H1 (cell line): Measurements from ENCODE around the gene CFAP65. TPM values are rescaled to one million over a fixed set of nuclear protein-coding genes. Genes with fewer than 3 reads are reported as not detected.

ENCODE experiments used
- ASH2L ChIP-seq: fragments of 200-600, 300-600 bp; sonication (generic); IDR thresholded peaks from one replicate; pipeline ENCODE4 v1.7.1; 2017; ENCODE audit warnings: low read length
- ATF2 ChIP-seq: IDR thresholded peaks from 2 replicates; pipeline ENCODE4 v1.6.1; 2012; ENCODE audit warnings: low read length, inconsistent platforms
- CBX5 ChIP-seq: fragments of 300-800, 300-1000 bp; sonication (generic); IDR thresholded peaks from 2 replicates; pipeline ENCODE4 v1.7.1; 2016; ENCODE audit warnings: antibody characterized with exemption, low read length, low read depth
- CREB1 ChIP-seq: IDR thresholded peaks from 2 replicates; pipeline ENCODE4 v1.6.1; 2012; ENCODE audit warnings: inconsistent platforms
- CTBP2 ChIP-seq: IDR thresholded peaks from 2 replicates; pipeline ENCODE4 v1.7.0; 2011; ENCODE audit warnings: borderline replicate concordance, mild to moderate bottlenecking, moderate library complexity, mixed read lengths, low read length; ENCODE audit not compliant: insufficient read depth, insufficient read length
- CTCF ChIP-seq, 3 experiments: IDR thresholded peaks; 1 replicate in 2 of 3; 2 replicates in 1 of 3; pipeline versions ENCODE4 v1.5.1 to v1.6.1; 2011; ENCODE audit warnings: low read length in 3 of 3, mild to moderate bottlenecking in 3 of 3, inconsistent platforms in 2 of 3, low read depth in 1 of 3, moderate library complexity in 1 of 3; ENCODE audit not compliant: insufficient read depth in 1 of 3; ENCODE audit errors: control extremely low read depth in 1 of 3
- KDM5A ChIP-seq: fragments of 200-600 bp; IDR thresholded peaks from 2 replicates; pipeline ENCODE4 v1.7.1; 2012; ENCODE audit warnings: mild to moderate bottlenecking, low read length, inconsistent platforms, mixed read lengths
- MAX ChIP-seq: IDR thresholded peaks from 2 replicates; pipeline ENCODE4 v1.6.1; 2012; ENCODE audit warnings: inconsistent platforms
- POU5F1 ChIP-seq: IDR thresholded peaks from 2 replicates; pipeline ENCODE4 v1.6.1; 2011; ENCODE audit warnings: low read depth, mild to moderate bottlenecking, low read length, moderate library complexity
- SIX5 ChIP-seq: IDR thresholded peaks from 2 replicates; pipeline ENCODE4 v1.6.1; 2011; ENCODE audit warnings: mild to moderate bottlenecking, low read depth, low read length
- SP4 ChIP-seq: IDR thresholded peaks from 2 replicates; pipeline ENCODE4 v1.6.1; 2012; ENCODE audit warnings: low read length, inconsistent platforms
- SUZ12 ChIP-seq: fragments of 200-600 bp; sonication (generic); IDR thresholded peaks from 2 replicates; pipeline ENCODE4 v1.6.1; 2012; ENCODE audit warnings: mild to moderate bottlenecking, inconsistent platforms, low read length, moderate library complexity, mixed read lengths
- TAF7 ChIP-seq: optimal IDR thresholded peaks from 2 replicates; pipeline ENCODE3; 2011; ENCODE audit warnings: low read depth, mild to moderate bottlenecking, inconsistent platforms, low read length, moderate library complexity, borderline replicate concordance
- TBP ChIP-seq: IDR thresholded peaks from 2 replicates; pipeline ENCODE4 v1.6.1; 2011; ENCODE audit warnings: low read depth, low read length, improper control_type of control experiment
- TCF12 ChIP-seq: IDR thresholded peaks from 2 replicates; pipeline ENCODE4 v1.6.1; 2011; ENCODE audit warnings: low read depth, mild to moderate bottlenecking, low read length
- YY1 ChIP-seq: IDR thresholded peaks from 2 replicates; pipeline ENCODE4 v1.6.1; 2011; ENCODE audit warnings: low read depth, mild to moderate bottlenecking, low read length
- ZNF274 ChIP-seq: IDR thresholded peaks from 2 replicates; pipeline ENCODE4 v1.7.0; 2012; ENCODE audit warnings: low read length, borderline replicate concordance; ENCODE audit errors: extremely low read depth
- polyA plus RNA-seq, 7 experiments: library from polyadenylated mRNA; depleted of rRNA in 3 of 7; stranded (reverse) in 5 of 7; unstranded in 2 of 7; fragments of >200 nt in 5 of 7; fragments of 200-250 nt in 2 of 7; gene quantifications; 1 replicate in 5 of 7; 2 replicates in 1 of 7; 4 replicates in 1 of 7; pipeline versions ENCODE4 v1.2.1 to v1.2.3, GENCODE V29; 2011 to 2013; ENCODE audit warnings: missing spikeins in 2 of 7, mixed read lengths in 2 of 7
- total RNA-seq: library from RNA; stranded (reverse); fragmentation: NEBNext Ultra II Directional; extraction: Animal tissue kit (Norgen Biotek cat#: 25700); gene quantifications from 2 replicates; pipeline ENCODE4 v1.2.1, GENCODE V29; 2021

The CFAP65 gene
- total and polyA plus RNA-seq, 2 of the 8 experiments (the other 6 are each of a cell fraction or from before 2014, with no cell fraction given), result 0.19 to 0.45 TPM

- TF ChIP-seq SP4, result peak; percentile 64; the same call in 1 of the 2 replicates
- TF ChIP-seq CTBP2, result peak; percentile 80
- peak; percentile 44 for TF ChIP-seq ASH2L
- peak; percentile 68 for TF ChIP-seq TAF7
- peak; percentile 39; the same call in 1 of the 2 replicates for TF ChIP-seq YY1
- peak; percentile 56 for TF ChIP-seq CREB1
- TF ChIP-seq CBX5, result no peak
- no peak; the same call in 1 of the 2 replicates for TF ChIP-seq MAX
- TF ChIP-seq ZNF274, result no peak
- TF ChIP-seq KDM5A, result no peak
- 0 out of 2 replicates have a peak, but pooled peaks have one; percentile 48 for TF ChIP-seq TCF12
- TF ChIP-seq CTCF (IDR thresholded peaks at IDR 0.05; ENCODE audit: control extremely low read depth in 1 of 3, insufficient read depth in 1 of 3, low read depth in 1 of 3, low read length in 3 of 3), result peak in 2 of 3 experiments; percentile 94; a peak in 3 of 4 replicates
- no peak; the same call in 1 of the 2 replicates for TF ChIP-seq SUZ12
- peak; percentile 69 for TF ChIP-seq TBP
- 0 out of 2 replicates have a peak, but pooled peaks have one; percentile 25 for TF ChIP-seq ATF2
- no peak for TF ChIP-seq POU5F1
- no peak for TF ChIP-seq SIX5
Observed at GRCh38 chr2:218979846-218980734, 61.2 kb downstream of the CFAP65 start (continued).
